GM21528 (cell line): ENCODE measurements around the gene CASD1.

Experiments
- ATAC-seq: cut with Tn5 transposase; IDR thresholded peaks from one replicate; pipeline ENCODE4 v1.9.1; 2021; ENCODE audit warnings: mild to moderate bottlenecking, moderate library complexity; ENCODE audit not compliant: unreplicated experiment, low FRiP score

The CASD1 gene

DNA sequence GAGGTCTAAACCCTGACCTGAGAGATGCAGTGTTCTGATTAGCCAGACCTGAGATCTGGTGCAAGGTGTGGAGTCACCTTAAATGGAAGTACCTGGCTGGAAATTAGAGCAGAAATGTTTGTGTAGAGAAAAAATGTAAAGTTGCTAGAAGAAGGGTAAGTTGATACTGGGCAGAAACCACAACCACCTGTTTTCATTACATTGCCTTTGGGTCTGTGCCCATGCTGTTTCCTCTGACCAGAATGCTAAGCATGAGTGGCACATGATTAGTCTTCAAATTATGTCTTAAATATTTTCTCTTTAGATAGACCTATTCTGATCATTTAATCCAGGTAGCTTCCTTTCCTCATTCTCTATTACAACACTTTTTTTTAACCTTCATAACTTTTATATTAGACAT lies 69.0 kb downstream of the CASD1 start:
- no peak for ATAC-seq

- ATAC-seq = no peak
Observed at GRCh38 chr7:94579470-94579869, 69.9 kb downstream of the CASD1 start.

GRCh38 chr7:94580601-94581000 lies 71.0 kb downstream of the CASD1 start:
- no peak for ATAC-seq

DNA sequence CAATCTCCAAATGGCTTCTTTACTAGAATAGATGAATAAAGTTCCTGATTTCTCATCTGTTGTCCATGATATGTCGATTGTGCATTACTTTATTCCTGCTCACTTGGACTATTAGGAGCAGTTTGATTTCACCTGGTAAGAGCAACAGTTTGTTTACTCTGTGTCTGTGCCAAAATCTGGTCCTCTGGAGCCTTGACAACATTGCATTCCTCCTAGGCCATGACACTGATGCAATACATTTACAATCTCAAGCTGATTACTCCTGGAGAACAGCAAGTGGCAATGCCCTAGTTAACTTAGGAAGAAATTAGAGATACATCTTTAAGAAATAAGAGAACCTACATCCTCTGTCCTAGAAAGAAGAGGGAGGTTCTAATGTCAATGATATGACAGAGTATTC lies 74.5 kb downstream of the CASD1 start:
- no peak for ATAC-seq

- ATAC-seq = no peak
Observed at GRCh38 chr7:94588075-94588474, 78.5 kb downstream of the CASD1 start.

DNA sequence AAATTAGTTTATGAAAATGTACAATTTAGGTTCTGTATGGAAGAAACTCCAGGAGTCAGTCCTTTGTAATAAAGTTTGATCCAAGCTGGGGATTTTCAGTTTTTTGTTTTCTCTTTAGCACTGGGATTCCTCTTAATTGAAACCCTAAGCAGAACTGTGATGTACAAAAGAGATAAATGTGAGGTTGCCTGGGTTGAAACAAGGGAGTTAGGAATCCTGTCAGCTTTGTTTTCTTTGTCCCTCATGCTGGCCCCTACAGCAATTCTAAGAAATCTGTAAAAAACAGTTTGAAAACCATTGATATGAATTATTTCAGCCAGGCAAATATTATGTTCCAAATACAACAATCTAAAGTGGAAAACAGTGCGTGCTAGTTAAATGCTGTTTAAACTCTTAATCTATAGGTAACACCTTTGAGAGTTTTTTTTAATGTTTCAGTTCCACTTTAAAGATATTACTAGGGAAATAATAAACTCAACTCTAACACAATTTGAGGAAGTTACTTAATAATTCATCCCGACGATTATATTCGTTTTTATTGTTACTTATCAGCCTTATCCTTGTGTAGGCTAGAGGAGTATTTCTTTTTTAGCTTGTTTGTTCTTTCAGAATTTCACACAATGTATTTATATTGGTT lies 81.0 kb downstream of the CASD1 start:
- ATAC-seq = no peak

GRCh38 chr7:94591176-94591575 lies 81.6 kb downstream of the CASD1 start:
- ATAC-seq = peak; percentile 64

DNA sequence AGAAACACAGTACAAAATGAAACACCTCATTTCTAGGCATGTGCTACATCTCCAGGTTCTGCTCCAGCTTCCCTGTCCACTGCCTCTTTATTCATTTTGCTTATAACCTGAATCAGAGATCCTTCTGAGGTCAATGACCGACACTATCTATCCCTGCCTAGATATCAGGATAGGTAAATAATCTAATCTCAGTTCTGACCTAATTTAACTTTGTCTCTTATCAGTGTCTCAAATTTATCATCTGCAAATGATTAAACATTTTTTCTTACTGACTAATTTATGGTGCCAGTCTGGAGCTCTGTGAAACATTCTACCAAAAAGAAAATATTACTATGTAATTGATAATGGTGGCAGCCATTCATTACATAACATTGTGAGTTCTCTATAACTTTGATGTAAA lies 85.3 kb downstream of the CASD1 start:
- ATAC-seq = no peak

GRCh38 chr7:94595717-94596116 lies 86.1 kb downstream of the CASD1 start:
- no peak for ATAC-seq

DNA sequence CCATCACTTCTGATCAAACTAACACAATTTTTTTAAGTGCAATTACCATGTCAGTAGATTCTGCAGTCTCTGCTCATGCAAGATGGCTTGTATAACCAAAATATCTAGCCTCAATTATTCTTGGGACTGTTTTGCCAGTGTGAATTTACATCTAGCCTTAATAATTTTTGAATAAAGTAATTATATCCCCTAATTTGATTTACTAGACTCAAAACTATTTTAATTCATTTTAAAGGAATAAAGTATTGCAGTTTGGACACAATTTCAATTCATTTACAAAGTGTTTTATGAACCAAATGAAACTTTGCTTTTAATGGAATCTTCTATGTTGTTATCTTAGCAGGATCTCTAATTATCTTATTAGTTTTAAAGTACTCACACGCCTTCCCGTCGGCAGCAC lies 90.7 kb downstream of the CASD1 start:
- ATAC-seq = no peak

DNA sequence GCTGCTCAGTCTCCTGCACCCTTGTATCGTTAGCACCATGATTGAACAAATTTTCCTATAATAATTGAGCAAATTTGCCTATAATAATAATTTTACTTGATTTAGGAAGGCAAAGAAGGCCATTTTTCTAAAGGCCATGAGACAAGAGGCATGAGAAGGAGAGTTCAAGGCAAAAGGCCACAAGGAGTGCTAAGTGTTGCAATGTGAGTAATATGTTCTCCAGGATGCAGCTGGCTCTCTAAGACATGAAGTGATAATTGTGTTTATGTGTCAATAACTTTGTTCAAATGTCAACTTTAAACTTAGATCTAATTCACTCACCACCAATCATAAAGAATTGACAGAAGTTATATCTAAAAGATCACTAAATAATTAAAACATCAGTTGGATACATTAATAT lies 92.6 kb downstream of the CASD1 start:
- no peak for ATAC-seq

- ATAC-seq = peak; percentile 67
Observed at GRCh38 chr7:94605031-94605430, 95.4 kb downstream of the CASD1 start.
